NCI-H774 (cell line): ENCODE data around the gene GMEB2.

Experiments used
- DNase-seq: peaks from one replicate; lab custom pipeline; 2025; lab: John Stamatoyannopoulos, UW

The GMEB2 gene

DNA sequence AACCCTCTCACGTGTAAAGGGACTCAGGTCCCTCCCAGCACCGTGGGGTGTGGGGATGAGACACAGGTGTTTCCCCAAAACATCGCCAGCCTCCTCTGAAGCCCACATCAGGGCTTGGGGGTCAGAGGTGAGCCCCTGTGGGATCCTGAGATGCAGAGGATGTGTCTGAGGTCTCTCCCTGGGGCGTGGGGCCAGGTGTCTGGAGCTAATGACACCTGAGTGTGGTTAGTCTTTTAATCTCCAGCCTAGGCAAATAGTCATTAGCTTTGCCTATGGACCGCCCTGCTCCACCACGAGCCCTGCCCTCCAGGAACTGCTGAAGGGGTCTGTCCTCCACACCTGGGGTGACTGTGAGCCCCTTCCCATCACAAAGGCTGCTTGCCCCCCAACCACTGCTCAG is 81.1 kb downstream of the GMEB2 start:
- DNase-seq: no peak

GRCh38 chr20:63544958-63545516 is 81.9 kb downstream of the GMEB2 start:
- DNase-seq: no peak

GRCh38 chr20:63544241-63544957 is 82.5 kb downstream of the GMEB2 start:
- no peak for DNase-seq

DNA sequence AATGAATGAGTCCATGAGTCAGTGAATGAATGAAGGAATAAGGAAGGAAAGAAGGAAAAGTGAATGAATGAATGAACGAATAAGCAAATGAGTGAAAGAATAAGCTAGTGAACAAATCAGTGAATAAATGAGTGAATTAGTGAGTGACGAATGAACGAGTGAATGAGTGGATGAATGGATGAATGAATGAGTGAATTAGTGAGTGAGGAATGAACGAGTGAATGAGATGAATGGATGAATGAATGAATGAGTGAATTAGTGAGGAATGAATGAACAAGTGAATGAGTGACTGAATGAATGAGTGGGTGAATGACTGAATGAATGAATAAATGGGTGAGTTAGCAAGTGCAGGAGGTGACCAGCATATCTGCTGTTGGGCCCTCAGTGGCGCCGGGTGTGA is 83.2 kb downstream of the GMEB2 start:
- DNase-seq: no peak

- no peak for DNase-seq
Measured at GRCh38 chr20:63543131-63543530, 83.8 kb downstream of the GMEB2 start.

GRCh38 chr20:63542696-63543095 is 84.2 kb downstream of the GMEB2 start:
- DNase-seq: no peak

GRCh38 chr20:63542031-63542559 is 84.8 kb downstream of the GMEB2 start:
- DNase-seq: peak; percentile 27

DNA sequence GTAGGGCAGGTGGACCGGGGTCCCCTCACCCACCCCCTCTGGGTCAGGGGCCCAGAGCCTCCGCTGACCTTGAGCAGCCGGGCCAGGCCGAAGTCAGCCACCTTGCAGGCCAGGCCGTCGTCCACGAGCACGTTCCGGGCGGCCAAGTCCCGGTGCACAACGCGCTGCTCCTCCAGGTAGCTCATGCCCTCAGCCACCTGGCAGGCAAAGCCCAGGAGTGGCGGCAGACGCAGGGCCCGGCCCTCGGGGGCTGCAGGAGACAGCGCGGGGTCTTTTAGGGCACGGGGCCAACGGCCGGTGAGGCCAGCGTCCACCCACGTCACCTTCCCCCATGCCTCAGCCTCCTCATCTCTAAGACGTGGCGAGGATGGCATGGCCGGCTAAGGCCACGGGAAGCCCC is 85.5 kb downstream of the GMEB2 start:
- DNase-seq: no peak

- no peak for DNase-seq
Measured at GRCh38 chr20:63540417-63541186, 86.3 kb downstream of the GMEB2 start.

DNA sequence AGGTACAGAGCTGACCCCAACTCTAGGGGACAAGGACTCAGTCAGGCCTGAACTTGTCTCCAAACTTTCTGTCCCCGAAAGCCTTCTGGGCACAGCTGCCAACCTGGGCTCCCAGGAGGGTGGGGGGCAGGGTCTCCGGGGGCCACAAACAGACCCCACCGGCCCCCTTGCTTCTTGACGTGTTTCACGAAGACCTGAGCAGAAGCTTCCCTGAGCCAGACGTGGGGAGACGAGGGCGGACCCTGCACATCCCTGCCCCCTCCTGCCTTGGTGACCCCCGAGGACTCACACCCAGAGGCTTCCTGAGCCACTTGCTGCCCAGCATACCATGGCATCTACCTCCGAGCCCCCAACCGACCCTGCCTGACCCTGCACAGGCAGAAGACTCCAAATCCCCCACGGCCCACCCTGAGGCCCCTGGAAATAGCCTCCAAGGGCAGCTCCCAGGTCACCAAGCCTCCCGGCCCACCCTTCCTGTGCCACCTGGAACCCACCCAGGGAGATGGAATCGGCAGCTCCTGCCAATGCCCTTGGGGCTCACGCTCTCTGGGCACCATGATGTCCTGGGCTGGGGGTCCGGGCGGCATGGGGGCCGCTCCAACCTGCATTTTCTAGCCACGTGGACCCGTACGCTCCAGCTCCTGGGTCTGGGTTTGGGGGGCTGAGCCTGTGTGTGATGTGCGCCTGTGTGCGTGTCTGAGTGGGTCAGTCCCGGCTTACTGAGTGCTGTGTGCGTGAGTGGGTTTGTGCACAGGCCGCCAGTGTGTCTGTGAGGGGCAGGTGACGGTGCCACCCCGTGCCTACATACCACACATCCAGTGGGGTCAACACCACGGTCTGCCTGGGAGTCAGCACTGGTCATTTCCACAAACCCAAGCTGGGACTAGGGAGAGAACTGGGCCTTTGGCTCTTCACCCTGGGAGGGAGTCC is 87.2 kb downstream of the GMEB2 start:
- DNase-seq: no peak

- DNase-seq: no peak
Measured at GRCh38 chr20:63539092-63539430, 87.8 kb downstream of the GMEB2 start.

DNA sequence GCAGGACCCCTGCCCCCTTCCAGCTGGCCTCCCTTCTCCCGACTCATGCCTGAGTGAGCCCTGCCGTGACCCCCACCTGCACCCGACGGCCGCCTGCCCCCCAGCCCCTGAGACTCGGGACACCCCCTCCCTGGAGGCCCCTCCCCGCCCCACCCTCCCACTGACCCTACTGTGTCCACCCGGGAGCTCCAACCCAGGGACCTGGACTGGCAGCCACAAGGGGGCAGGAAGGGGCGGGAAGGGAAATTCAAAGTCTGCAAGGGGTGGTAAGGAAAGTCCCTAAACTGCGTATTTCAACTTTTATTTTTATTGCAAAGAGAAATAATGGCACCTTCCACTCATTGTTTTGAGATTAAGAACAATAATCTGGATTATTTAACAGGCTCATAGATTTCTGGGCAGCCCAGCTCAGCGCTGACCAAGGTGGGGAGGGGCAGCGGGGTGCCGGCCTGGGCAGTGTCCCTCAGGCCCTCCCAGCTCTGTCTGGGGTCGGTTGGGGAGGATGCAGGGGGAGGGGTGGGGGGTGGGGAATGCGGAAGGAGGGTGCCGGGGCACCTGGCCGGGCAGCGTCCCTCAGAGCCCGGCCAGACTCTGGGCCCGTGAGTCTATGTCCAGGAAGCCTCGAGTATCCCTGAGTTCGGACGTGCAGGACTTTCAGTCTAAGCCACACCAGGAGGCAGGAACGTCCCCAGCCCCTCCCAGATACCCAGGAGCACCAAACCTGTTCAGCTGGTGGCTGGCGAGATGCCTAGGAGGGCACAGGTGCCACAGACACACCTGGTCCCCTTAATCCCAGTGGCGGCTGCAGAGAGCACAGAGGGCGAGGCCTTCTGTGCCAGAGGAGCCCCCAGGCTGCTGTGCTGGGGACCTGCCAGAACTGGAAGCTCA is 88.5 kb downstream of the GMEB2 start:
- DNase-seq: peak; percentile 64
